Spleen (tissue), 7 donors: Measurements from ENCODE around the gene CUZD1.

Experiments
- POLR2A ChIP-seq, 3 donors: fragments of 450-650 bp; IDR thresholded peaks; one replicate each; pipeline ENCODE4 v1.5.1; 2017; ENCODE audit warnings: antibody characterized with exemption in 3 of 3, mild to moderate bottlenecking in 1 of 3
- TF ChIP-seq, protein P1 (sequence below), 11 experiments: fragments of 200-600 bp in 7 of 11; fragments of 450-650 bp in 4 of 11; sonication (generic) in 4 of 11; IDR thresholded peaks in 8 of 11; conservative IDR thresholded peaks in 3 of 11; 1 replicate in 7 of 11; 2 replicates in 4 of 11; pipeline versions ENCODE4 v1.4.0 to v1.8.0; 2016 to 2021; ENCODE audit warnings: antibody characterized with exemption in 11 of 11, inconsistent platforms in 4 of 11, mild to moderate bottlenecking in 1 of 11
- donor health status: DM: no; HTN: no; CAD: no; lungs with moderate emphysema.
- donor health status: DM: no; HTN: no; CAD: no.
- donor health status: DM: no; HTN: no; CAD: no.

GRCh38 chr10:122852261-122852660 lies 6.6 kb upstream of the CUZD1 start:
- TF ChIP-seq, protein P1, sequence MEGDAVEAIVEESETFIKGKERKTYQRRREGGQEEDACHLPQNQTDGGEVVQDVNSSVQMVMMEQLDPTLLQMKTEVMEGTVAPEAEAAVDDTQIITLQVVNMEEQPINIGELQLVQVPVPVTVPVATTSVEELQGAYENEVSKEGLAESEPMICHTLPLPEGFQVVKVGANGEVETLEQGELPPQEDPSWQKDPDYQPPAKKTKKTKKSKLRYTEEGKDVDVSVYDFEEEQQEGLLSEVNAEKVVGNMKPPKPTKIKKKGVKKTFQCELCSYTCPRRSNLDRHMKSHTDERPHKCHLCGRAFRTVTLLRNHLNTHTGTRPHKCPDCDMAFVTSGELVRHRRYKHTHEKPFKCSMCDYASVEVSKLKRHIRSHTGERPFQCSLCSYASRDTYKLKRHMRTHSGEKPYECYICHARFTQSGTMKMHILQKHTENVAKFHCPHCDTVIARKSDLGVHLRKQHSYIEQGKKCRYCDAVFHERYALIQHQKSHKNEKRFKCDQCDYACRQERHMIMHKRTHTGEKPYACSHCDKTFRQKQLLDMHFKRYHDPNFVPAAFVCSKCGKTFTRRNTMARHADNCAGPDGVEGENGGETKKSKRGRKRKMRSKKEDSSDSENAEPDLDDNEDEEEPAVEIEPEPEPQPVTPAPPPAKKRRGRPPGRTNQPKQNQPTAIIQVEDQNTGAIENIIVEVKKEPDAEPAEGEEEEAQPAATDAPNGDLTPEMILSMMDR (IDR thresholded peaks at IDR 0.05 in 8 of 11, conservative IDR thresholded peaks at IDR 0.05 in 3 of 11): no peak
- no peak for TF ChIP-seq POLR2A (IDR thresholded peaks at IDR 0.05)
